ENCODE data around the gene TIPARP. TPM values are rescaled to one million over a fixed set of nuclear protein-coding genes. Genes with fewer than 3 reads are reported as not detected.

TIPARP gene
- total and polyA plus RNA-seq, 2 of the 8 experiments (the other 6 are each of a cell fraction or from before 2014, with no cell fraction given), result 1.6 to 5.8 TPM

DNA sequence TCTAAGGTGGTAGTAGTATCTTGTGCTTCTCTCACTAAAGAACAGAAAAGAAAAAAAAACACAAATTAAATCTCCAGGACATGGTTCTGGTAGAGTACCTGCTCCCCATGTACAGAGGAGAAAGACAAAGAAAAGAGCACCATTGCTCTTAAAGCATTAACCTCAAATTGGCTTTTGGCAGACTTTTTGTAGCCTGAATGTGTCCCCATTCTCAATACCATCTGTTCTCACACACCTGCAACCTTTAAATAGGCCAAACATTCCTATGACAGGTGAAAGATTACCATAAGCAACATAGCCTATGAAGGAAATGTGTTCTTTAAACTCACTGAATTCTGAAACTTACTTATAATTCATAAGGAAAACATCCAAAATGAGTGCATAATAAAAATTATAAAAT, 68.0 kb downstream of the TIPARP start:
- Histone ChIP-seq H2BK120ac (replicated peaks; ENCODE audit: low read depth, low read length) (no peak overlapping the region), H3K4ac (replicated peaks; ENCODE audit: insufficient read length, low read depth, low read length) (no peak overlapping the region), H3K23ac (ENCODE audit: insufficient read length) (no peak overlapping the region), H3K79me2 (ENCODE audit: control insufficient read depth in 1 of 2, insufficient read depth in 2 of 2, low read length in 2 of 2) (no peaks in the 10 kb centered on the region), H3K9ac (replicated peaks in 1 of 4; ENCODE audit: extremely low read depth in 1 of 4, low read depth in 3 of 4, low read length in 3 of 4) (no peak overlapping the region), H3K4me3 (ENCODE audit: extremely low read depth in 1 of 4, insufficient read depth in 2 of 4, low read depth in 3 of 4, low read length in 4 of 4) (no peak overlapping the region), H4K8ac (ENCODE audit: extremely low read depth, insufficient read depth, low read length) (no peak overlapping the region), H3K79me1 (ENCODE audit: low read depth, low read length) (no peaks in the 10 kb centered on the region), H4K20me1 (replicated peaks in 1 of 2; ENCODE audit: control insufficient read depth in 1 of 2, insufficient read depth in 2 of 2, low read length in 2 of 2) (no peaks in the 10 kb centered on the region), H3K27ac (ENCODE audit: low read depth, low read length) (no peak overlapping the region), H3K4me2 (ENCODE audit: insufficient read depth in 1 of 2, low read depth in 2 of 2, low read length in 2 of 2) (no peak overlapping the region), H2AK5ac (ENCODE audit: low read depth, low read length) (no peak overlapping the region), H3K9me3 (ENCODE audit: insufficient read depth in 2 of 2, low read depth in 1 of 2, low read length in 1 of 2) (peaks cover 0 to 4% of the 10 kb centered on the region in 2 experiments; a peak in 1 of 4 replicates), H3K18ac (ENCODE audit: extremely low read depth, low read length) (no peak overlapping the region), H3K56ac (replicated peaks; ENCODE audit: insufficient read length, low read depth, low read length) (no peak overlapping the region), H2BK20ac (ENCODE audit: low read length) (no peak overlapping the region), H2BK15ac (ENCODE audit: low read length) (no peak overlapping the region), H2BK5ac (ENCODE audit: low read depth, low read length) (no peak overlapping the region), H3K4me1 (replicated peaks in 1 of 4; ENCODE audit: control insufficient read depth in 3 of 4, insufficient read depth in 4 of 4, low read length in 3 of 4) (no peaks in the 10 kb centered on the region), H3K27me3 (replicated peaks in 1 of 4; ENCODE audit: control insufficient read depth in 3 of 4, extremely low read depth in 1 of 4, insufficient read depth in 3 of 4, low read length in 3 of 4) (no peaks in the 10 kb centered on the region), H3K23me2 (ENCODE audit: low read depth, low read length) (no peaks in the 10 kb centered on the region), H4K5ac (ENCODE audit: insufficient read length, low read depth, low read length) (no peak overlapping the region), H3K14ac (ENCODE audit: insufficient read length) (no peak overlapping the region), H2AFZ (ENCODE audit: low read length) (no peak overlapping the region), H3K36me3 (ENCODE audit: control insufficient read depth in 2 of 4, insufficient read depth in 4 of 4, low read length in 3 of 4) (no peaks in the 10 kb centered on the region; a peak in 1 of 8 replicates), H2BK12ac (ENCODE audit: low read depth, low read length) (no peak overlapping the region), H4K91ac (replicated peaks; ENCODE audit: insufficient read length, low read length) (no peak overlapping the region)
- ChIA-PET CTCF (ENCODE audit: partially characterized antibody) (interaction anchor here (0.9 to 1.2 kb wide), 3 partner anchors 12 to 231 kb away, joined by 3 to 4 read pairs (median 3); no protein-coding TSS in a partner anchor), POLR2A (ENCODE audit: partially characterized antibody) (interaction anchor here (0.9 kb wide), 1 partner anchor 20 kb away, joined by 3 read pairs; no protein-coding TSS in a partner anchor)
- no peak for DNase-seq (ENCODE audit: low read depth in 1 of 2, low spot score in 2 of 2)
- no peak for FAIRE-seq
- no peak for TF ChIP-seq RAD21 (IDR thresholded peaks at IDR 0.05 in 1 of 2, conservative IDR thresholded peaks at IDR 0.05 in 1 of 2; ENCODE audit: low read depth in 2 of 2, low read length in 2 of 2)
- no peak for TF ChIP-seq CTBP2 (IDR thresholded peaks at IDR 0.05; ENCODE audit: borderline replicate concordance, insufficient read depth, insufficient read length, low read length)
- TF ChIP-seq NANOG (IDR thresholded peaks at IDR 0.05; ENCODE audit: insufficient read depth, low read depth, low read length, poor library complexity, severe bottlenecking), result no peak
- TF ChIP-seq, protein P1, sequence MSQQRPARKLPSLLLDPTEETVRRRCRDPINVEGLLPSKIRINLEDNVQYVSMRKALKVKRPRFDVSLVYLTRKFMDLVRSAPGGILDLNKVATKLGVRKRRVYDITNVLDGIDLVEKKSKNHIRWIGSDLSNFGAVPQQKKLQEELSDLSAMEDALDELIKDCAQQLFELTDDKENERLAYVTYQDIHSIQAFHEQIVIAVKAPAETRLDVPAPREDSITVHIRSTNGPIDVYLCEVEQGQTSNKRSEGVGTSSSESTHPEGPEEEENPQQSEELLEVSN (IDR thresholded peaks at IDR 0.05), result no peak
- no peak for TF ChIP-seq SRF (IDR thresholded peaks at IDR 0.05; ENCODE audit: low read depth, low read length)
- no peak for TF ChIP-seq ASH2L (IDR thresholded peaks at IDR 0.05; ENCODE audit: low read length)
- no peak for TF ChIP-seq HDAC6 (IDR thresholded peaks at IDR 0.05; ENCODE audit: low read depth, low read length)
- no peak for TF ChIP-seq SIRT6 (IDR thresholded peaks at IDR 0.05; ENCODE audit: low read length)
- TF ChIP-seq NRF1 (IDR thresholded peaks at IDR 0.05; ENCODE audit: low read depth, low read length), result no peak
- no peak for TF ChIP-seq EGR1 (IDR thresholded peaks at IDR 0.05; ENCODE audit: borderline replicate concordance, low read depth, low read length)
- no peak for TF ChIP-seq MAFK (IDR thresholded peaks at IDR 0.05; ENCODE audit: low read depth, low read length)
- TF ChIP-seq HDAC2 (IDR thresholded peaks at IDR 0.05; ENCODE audit: borderline replicate concordance in 1 of 2, low read depth in 2 of 2, low read length in 2 of 2), result no peak
- TF ChIP-seq SIX5 (IDR thresholded peaks at IDR 0.05; ENCODE audit: low read depth, low read length), result no peak
- no peak for TF ChIP-seq RNF2 (IDR thresholded peaks at IDR 0.05; ENCODE audit: borderline replicate concordance, low read depth, low read length, missing control alignments, poor library complexity, severe bottlenecking)
